ENCODE results near the gene SLC2A4. TPM values are rescaled to one million over a fixed set of nuclear protein-coding genes. Genes with fewer than 3 reads are reported as not detected.
"Not testable (repeated sequence)": the region's sequence is repeated elsewhere in the genome, so short reads cannot be mapped to it uniquely, and the experiment has no call there.

SLC2A4 gene
- polyA plus RNA-seq, 4 donors = 1.8 to 2.9 (median 2.5) TPM

DNA sequence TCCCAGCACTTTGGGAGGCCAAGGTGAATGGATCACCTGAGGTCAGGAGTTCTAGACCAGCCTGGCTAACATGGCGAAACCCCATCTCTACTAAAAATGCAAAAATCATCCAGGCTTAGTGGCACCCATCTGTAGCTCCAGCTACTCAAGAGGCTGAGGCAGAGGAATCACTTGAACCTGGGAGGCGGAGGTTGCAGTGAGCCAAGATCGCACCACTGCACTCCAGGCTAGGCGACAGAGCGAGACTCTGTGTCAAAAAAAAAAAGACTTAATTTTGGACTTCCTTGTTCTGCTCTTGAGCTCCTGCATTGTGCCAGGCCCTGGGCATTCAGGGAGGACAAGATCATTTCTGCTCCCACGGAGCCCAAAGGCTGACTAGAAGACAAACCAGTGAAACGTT lies 56.1 kb downstream of the SLC2A4 start:
- DNase-seq (ENCODE audit: low read depth in 4 of 4, low spot score in 3 of 4) = not testable (repeated sequence)

Other genes starting within 250 kb of the SLC2A4 start
- 1 to 10 TPM; 2.7 to 4.8 (median 3.9) TPM for gene SLC16A13, start 245.7 kb upstream of the SLC2A4 start, polyA plus RNA-seq (ENCODE audit: insufficient read length in 4 of 4)
- gene SLC16A11, start 237.6 kb upstream of the SLC2A4 start, polyA plus RNA-seq (ENCODE audit: insufficient read length in 4 of 4) = under 1 TPM; 0.41 to 0.67 (median 0.59) TPM
- gene CLEC10A, start 201.5 kb upstream of the SLC2A4 start, polyA plus RNA-seq (ENCODE audit: insufficient read length in 4 of 4) = 1 to 10 TPM; 1.3 to 1.9 (median 1.4) TPM
- gene ASGR2, start 166.9 kb upstream of the SLC2A4 start, polyA plus RNA-seq (ENCODE audit: insufficient read length in 4 of 4) = 1 to 10 TPM in 3 of 4 donors, under 1 TPM in 1; 0.91 to 2.5 (median 1.7) TPM
- 1 to 10 TPM; 4.6 to 8.1 (median 5.2) TPM for gene ASGR1, start 102.3 kb upstream of the SLC2A4 start, polyA plus RNA-seq (ENCODE audit: insufficient read length in 4 of 4)
- 10 to 100 TPM; 30.3 to 40.3 (median 32.9) TPM for gene DLG4, start 61.9 kb upstream of the SLC2A4 start, polyA plus RNA-seq (ENCODE audit: insufficient read length in 4 of 4)
- 100 to 1,000 TPM; 421 to 519 (median 462) TPM for gene ACADVL, start 61.8 kb upstream of the SLC2A4 start, polyA plus RNA-seq (ENCODE audit: insufficient read length in 4 of 4)
- gene DVL2, start 47.2 kb upstream of the SLC2A4 start, polyA plus RNA-seq (ENCODE audit: insufficient read length in 4 of 4) = 10 to 100 TPM; 49.9 to 65.1 (median 50.9) TPM
- gene PHF23, start 42.3 kb upstream of the SLC2A4 start, polyA plus RNA-seq (ENCODE audit: insufficient read length in 4 of 4) = 10 to 100 TPM; 57.4 to 66.4 (median 60.9) TPM
- 100 to 1,000 TPM; 389 to 496 (median 451) TPM for gene GABARAP, start 39.3 kb upstream of the SLC2A4 start, polyA plus RNA-seq (ENCODE audit: insufficient read length in 4 of 4)
- gene CTDNEP1, start 30.0 kb upstream of the SLC2A4 start, polyA plus RNA-seq (ENCODE audit: insufficient read length in 4 of 4) = 100 to 1,000 TPM; 147 to 167 (median 159) TPM
- 10 to 100 TPM; 40.3 to 55.8 (median 50.5) TPM for gene ELP5, start 29.5 kb upstream of the SLC2A4 start, polyA plus RNA-seq (ENCODE audit: insufficient read length in 4 of 4)
- gene CLDN7, start 19.2 kb upstream of the SLC2A4 start, polyA plus RNA-seq (ENCODE audit: insufficient read length in 4 of 4) = 10 to 100 TPM; 45.0 to 66.0 (median 51.8) TPM
- 1 to 10 TPM; 2.9 to 4.2 (median 3.4) TPM for gene YBX2, start 12.9 kb downstream of the SLC2A4 start, polyA plus RNA-seq (ENCODE audit: insufficient read length in 4 of 4)
- gene EIF5A, start 25.9 kb downstream of the SLC2A4 start, polyA plus RNA-seq (ENCODE audit: insufficient read length in 4 of 4) = 100 to 1,000 TPM; 297 to 355 (median 333) TPM
- gene GPS2, start 33.6 kb downstream of the SLC2A4 start, polyA plus RNA-seq (ENCODE audit: insufficient read length in 4 of 4) = 100 to 1,000 TPM in 2 of 4 donors, 10 to 100 TPM in 2; 86.3 to 106 (median 99.6) TPM
- gene NEURL4, start 47.6 kb downstream of the SLC2A4 start, polyA plus RNA-seq (ENCODE audit: insufficient read length in 4 of 4) = 10 to 100 TPM; 28.3 to 33.3 (median 30.7) TPM
- gene ACAP1, start 54.8 kb downstream of the SLC2A4 start, polyA plus RNA-seq (ENCODE audit: insufficient read length in 4 of 4) = 1 to 10 TPM; 5.7 to 9.1 (median 6.0) TPM
- 10 to 100 TPM; 12.4 to 13.6 (median 12.9) TPM for gene KCTD11, start 70.4 kb downstream of the SLC2A4 start, polyA plus RNA-seq (ENCODE audit: insufficient read length in 4 of 4)
- not detected for gene TMEM95, start 73.4 kb downstream of the SLC2A4 start, polyA plus RNA-seq (ENCODE audit: insufficient read length in 4 of 4)
- 1 to 10 TPM; 3.2 to 7.2 (median 4.5) TPM for gene TNK1, start 99.4 kb downstream of the SLC2A4 start, polyA plus RNA-seq (ENCODE audit: insufficient read length in 4 of 4)
- gene PLSCR3, start 112.8 kb downstream of the SLC2A4 start, polyA plus RNA-seq (ENCODE audit: insufficient read length in 4 of 4) = 10 to 100 TPM; 30.5 to 46.3 (median 38.1) TPM
- 100 to 1,000 TPM in 1 of 4 donors, 10 to 100 TPM in 3; 78.9 to 105 (median 86.2) TPM for gene TMEM256, start 122.4 kb downstream of the SLC2A4 start, polyA plus RNA-seq (ENCODE audit: insufficient read length in 4 of 4)
- gene NLGN2, start 126.1 kb downstream of the SLC2A4 start, polyA plus RNA-seq (ENCODE audit: insufficient read length in 4 of 4) = 10 to 100 TPM; 22.8 to 32.6 (median 24.9) TPM
- under 1 TPM in 1 of 4 donors, not detected in 3; 0.09 TPM for gene SPEM1, start 138.6 kb downstream of the SLC2A4 start, polyA plus RNA-seq (ENCODE audit: insufficient read length in 4 of 4)
- gene SPEM2, start 143.9 kb downstream of the SLC2A4 start, polyA plus RNA-seq (ENCODE audit: insufficient read length in 4 of 4) = under 1 TPM in 2 of 4 donors, not detected in 2; 0.12 TPM
- not detected for gene SPEM3, start 147.1 kb downstream of the SLC2A4 start, polyA plus RNA-seq (ENCODE audit: insufficient read length in 4 of 4)
- 1 to 10 TPM; 3.6 to 5.6 (median 4.3) TPM for gene TMEM102, start 153.7 kb downstream of the SLC2A4 start, polyA plus RNA-seq (ENCODE audit: insufficient read length in 4 of 4)
- gene FGF11, start 157.8 kb downstream of the SLC2A4 start, polyA plus RNA-seq (ENCODE audit: insufficient read length in 4 of 4) = 1 to 10 TPM; 6.0 to 8.6 (median 7.8) TPM
- gene CHRNB1, start 163.3 kb downstream of the SLC2A4 start, polyA plus RNA-seq (ENCODE audit: insufficient read length in 4 of 4) = 10 to 100 TPM; 10.1 to 11.7 (median 11.3) TPM
- gene ZBTB4, start 197.9 kb downstream of the SLC2A4 start, polyA plus RNA-seq (ENCODE audit: insufficient read length in 4 of 4) = 10 to 100 TPM; 38.6 to 47.4 (median 44.3) TPM
- gene SLC35G6, start 199.7 kb downstream of the SLC2A4 start, polyA plus RNA-seq (ENCODE audit: insufficient read length in 4 of 4) = under 1 TPM in 3 of 4 donors, not detected in 1; 0.16 to 0.22 (median 0.21) TPM
- 100 to 1,000 TPM; 117 to 158 (median 121) TPM for gene POLR2A, start 202.6 kb downstream of the SLC2A4 start, polyA plus RNA-seq (ENCODE audit: insufficient read length in 4 of 4)